Upper lobe of left lung (tissue), 4 donors: ENCODE data around the gene EBF4.

Experiments
- CTCF ChIP-seq, 6 experiments: fragments of 450-650 bp in 4 of 6; fragments of 200-600 bp in 2 of 6; sonication (generic) in 2 of 6; IDR thresholded peaks; one replicate each; pipeline ENCODE4 v1.5.1; 2016 to 2019; ENCODE audit warnings: antibody characterized with exemption in 6 of 6
- EP300 ChIP-seq, 4 donors: sonication (generic); formaldehyde crosslinking; IDR thresholded peaks; one replicate each; pipeline ENCODE4 v1.5.1; 2017; ENCODE audit warnings: antibody characterized with exemption in 4 of 4, control low read depth in 2 of 4
- POLR2A ChIP-seq, 4 donors: fragments of 450-650 bp; IDR thresholded peaks; one replicate each; pipeline ENCODE4 v1.5.1; 2016 to 2017; ENCODE audit warnings: antibody characterized with exemption in 4 of 4, mild to moderate bottlenecking in 2 of 4
- POLR2AphosphoS5 ChIP-seq, 2 donors: sonication (generic); formaldehyde crosslinking; IDR thresholded peaks; one replicate each; pipeline ENCODE4 v1.5.1; 2017; ENCODE audit warnings: antibody characterized with exemption in 2 of 2

- no peak for TF ChIP-seq CTCF (IDR thresholded peaks at IDR 0.05)
- no peak for TF ChIP-seq EP300 (IDR thresholded peaks at IDR 0.05)
- no peak for TF ChIP-seq POLR2A (IDR thresholded peaks at IDR 0.05)
- TF ChIP-seq POLR2AphosphoS5 (IDR thresholded peaks at IDR 0.05) = no peak
Observed at GRCh38 chr20:2773812-2774211, 81.2 kb downstream of the EBF4 start.
